GM21526 (cell line): Measurements from ENCODE around the gene HNF4A.

Source experiments
- ATAC-seq: cut with Tn5 transposase; IDR thresholded peaks from one replicate; pipeline ENCODE4 v1.9.1; 2021; ENCODE audit warnings: moderate library complexity; ENCODE audit not compliant: unreplicated experiment, low FRiP score

The HNF4A gene

DNA sequence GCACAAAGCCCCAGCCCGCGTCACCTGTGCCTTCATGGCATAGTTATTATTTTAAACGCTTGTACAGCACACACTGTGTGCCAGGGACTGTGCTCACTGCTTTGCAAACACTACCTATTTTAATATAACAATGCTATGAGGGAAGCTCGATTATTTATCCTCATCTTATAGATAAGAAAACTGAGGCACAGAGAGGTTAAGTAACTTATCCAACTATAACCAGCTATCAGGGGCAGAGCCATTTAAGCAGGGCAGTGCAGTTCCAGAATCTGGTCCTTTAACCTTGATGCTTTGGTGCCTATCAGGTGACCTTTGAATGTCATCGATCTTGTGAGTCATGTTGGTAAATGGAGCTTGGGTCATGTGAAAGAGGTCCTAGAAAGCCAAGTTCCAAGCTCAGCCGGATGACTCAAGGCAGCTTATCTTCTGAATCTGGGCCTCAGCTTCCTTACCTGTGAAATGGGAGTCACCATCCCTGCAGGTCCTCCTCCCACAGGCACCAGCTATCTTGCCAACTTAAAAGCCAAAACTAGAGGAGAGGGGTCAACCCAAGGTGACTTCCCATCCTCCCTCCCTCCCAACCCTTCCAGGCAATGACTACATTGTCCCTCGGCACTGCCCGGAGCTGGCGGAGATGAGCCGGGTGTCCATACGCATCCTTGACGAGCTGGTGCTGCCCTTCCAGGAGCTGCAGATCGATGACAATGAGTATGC lies 63.8 kb downstream of the HNF4A start:
- no peak for ATAC-seq

DNA sequence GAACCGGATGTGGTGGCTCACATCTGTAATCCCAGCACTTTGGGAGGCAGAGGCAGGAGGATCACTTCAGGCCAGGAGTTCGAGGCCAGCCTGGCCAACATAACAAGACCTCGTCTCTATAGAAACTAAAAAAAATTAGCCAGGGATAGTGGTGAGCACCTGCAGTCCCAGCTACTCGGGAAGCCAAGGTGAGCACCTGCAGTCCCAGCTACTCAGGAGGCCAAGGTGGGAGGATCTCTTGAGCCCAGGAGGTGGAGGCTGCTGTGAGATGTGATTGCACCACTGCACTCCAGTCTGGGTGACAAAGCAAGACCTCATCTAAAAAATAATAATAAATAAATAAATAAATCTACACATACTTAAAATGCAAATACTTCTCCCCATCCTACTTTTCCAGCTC lies 65.0 kb downstream of the HNF4A start:
- ATAC-seq = no peak

DNA sequence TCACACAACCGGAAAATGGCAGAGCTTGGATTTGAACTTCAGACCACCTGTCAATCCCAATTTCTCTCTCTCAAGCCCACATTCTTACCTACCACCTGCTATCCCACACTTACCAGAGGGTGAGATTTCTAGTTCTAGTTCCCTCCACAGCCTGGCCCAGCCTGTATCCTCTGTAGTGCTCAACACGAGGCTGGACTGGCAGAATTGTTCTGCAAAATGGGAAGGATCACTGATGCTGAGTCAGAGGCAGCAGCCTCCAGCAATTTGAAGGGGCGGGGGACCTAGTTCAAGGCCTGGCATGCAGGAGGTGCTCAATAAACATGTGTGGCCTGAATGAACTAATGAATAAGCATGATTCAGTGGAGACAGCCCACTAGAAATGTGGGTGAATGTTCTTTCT lies 66.6 kb downstream of the HNF4A start:
- ATAC-seq = no peak

DNA sequence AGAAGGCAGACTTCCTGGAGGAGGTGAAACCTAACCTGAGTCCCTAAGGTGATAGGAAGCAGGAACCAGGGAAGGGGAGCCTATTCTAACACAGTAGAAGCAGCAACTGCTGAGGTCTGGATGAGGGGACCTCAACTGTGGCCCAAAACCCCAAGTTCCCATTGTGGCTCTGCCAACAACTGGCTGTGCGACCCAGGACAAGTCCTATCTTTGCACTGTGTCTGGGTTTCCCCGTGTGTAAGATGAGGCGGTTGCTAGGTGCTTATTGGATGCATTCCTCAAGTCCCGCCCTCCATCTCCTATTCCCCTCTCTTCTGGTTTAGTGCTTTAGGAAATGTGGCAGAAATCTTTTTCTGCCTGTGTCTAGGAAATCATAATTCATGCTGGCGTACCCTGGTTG lies 68.0 kb downstream of the HNF4A start:
- ATAC-seq = no peak

DNA sequence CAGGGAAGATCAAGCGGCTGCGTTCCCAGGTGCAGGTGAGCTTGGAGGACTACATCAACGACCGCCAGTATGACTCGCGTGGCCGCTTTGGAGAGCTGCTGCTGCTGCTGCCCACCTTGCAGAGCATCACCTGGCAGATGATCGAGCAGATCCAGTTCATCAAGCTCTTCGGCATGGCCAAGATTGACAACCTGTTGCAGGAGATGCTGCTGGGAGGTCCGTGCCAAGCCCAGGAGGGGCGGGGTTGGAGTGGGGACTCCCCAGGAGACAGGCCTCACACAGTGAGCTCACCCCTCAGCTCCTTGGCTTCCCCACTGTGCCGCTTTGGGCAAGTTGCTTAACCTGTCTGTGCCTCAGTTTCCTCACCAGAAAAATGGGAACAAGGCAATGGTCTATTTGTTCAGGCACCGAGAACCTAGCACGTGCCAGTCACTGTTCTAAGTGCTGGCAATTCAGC lies 68.6 kb downstream of the HNF4A start:
- ATAC-seq = no peak

DNA sequence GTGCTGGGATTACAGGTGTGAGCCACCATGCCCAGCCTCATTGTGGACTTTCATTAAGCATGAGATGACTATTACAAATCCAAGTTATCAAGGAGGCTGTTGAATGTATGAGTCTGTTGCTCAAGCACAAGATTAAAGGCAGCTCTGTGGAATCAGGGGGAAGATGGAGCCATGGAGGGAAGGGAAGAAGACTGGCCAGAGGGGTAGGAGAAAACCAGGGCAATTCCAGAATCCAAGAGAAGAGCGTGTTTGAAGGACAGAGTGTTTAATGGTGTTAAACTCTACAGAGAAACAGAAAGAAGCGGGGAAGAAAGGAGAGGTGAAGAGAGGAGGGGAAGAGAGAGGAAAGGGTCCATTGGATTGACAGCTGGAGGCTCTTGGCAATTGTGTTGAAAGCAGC lies 70.4 kb downstream of the HNF4A start:
- ATAC-seq = no peak

DNA sequence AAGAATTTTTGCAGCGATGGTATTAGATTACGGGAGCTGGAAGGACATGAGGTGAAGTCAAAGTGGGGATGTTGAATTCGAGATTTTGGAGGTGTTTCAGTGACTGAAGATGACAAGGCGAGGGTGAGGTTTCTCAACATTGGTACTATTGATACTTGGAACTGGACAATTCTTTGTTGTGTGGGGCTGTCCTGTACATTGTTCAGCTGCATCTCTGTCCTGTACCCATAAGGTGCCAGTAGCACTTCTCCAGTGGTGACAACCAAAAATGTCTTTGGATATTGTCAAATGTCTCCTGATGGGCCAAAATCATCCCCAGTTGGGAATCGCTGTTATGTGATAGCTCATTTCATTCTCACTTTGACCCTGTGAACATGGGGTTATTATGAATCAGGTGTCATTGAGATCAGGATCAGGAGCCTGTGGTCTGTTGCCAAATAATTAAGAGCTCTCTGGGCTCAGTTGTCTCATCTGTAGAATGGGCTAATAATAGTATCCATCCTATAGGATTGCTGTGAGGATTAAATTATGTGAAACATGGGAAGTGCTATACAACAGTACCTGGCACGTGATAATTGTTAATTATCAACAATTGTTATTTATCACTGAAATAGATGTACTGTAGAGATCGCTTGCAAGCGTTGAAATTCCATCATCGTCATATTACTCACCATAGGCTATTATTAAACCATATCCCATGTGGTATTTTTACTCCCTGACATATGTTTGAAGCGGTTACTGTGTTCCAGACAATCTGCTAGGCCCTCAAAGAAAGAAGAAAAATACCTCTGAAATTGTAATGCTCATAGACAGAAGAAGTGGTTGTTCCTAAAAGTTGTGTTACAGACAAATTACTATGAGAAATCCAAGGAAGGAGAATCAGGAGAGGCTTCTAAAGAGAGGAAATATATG lies 71.6 kb downstream of the HNF4A start:
- no peak for ATAC-seq

DNA sequence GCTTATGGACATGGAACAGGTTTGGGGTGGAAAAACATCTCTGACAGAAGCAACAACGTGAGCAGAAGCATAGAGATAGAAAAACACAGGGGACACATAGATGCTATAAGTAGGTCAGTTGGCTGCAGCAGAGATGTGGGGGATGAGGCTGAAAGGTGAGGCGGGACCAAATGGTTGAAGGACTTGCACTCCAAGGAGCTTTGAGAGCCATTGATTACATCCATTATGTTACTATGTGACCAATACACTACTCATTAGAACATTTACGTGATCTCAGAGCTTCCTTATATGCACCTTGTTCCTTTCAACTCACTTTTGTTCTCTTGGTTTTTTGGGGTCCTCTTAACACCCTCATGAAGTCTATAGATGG lies 72.3 kb downstream of the HNF4A start:
- no peak for ATAC-seq

DNA sequence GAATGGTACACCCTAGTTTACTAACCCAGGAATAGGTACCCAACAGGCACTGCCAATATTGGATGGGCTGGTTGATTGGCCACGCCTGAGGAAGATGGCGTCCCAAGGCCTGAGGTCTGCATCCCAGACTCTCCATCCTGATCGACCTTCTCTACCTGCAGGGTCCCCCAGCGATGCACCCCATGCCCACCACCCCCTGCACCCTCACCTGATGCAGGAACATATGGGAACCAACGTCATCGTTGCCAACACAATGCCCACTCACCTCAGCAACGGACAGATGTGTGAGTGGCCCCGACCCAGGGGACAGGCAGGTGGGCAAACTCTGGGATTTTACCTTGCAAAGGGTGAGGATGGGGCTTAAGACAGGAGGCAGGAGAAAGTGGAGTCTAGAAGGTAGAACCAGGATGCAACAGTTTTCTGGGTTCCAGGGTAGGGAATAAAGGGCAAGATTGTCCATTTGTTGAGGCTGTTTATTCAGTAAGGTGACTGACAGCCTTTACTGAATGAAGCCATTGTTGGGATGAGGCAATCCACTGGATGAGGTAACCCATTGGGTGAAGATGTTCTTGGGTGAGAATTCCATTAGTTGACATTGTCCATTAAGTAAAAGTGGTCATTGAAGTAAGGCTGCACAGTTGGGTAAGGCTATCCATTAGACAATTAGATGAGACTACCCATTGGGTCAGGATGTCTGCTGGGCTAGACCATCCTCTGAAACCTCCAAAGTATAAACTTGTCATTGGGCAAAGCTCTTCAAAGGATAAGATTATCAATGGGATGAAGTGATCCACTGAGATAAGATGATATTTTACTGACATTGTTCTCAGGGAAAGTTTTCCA lies 72.9 kb downstream of the HNF4A start:
- ATAC-seq = no peak

DNA sequence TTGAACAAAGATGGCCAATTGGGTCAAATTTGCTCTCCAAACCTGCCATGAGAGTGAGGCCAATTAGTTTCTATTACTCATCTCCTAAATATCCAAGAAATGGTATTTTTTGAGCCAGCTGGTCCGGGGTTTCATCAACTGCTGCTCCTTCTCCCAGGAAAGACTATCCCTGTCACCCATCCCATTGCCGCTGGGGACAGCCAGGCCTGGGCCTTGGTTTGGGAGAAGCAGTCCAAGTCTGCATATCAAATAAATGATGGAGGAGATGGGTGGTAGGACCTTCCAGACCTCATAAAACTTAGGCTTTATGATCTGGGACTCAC lies 73.5 kb downstream of the HNF4A start:
- no peak for ATAC-seq

DNA sequence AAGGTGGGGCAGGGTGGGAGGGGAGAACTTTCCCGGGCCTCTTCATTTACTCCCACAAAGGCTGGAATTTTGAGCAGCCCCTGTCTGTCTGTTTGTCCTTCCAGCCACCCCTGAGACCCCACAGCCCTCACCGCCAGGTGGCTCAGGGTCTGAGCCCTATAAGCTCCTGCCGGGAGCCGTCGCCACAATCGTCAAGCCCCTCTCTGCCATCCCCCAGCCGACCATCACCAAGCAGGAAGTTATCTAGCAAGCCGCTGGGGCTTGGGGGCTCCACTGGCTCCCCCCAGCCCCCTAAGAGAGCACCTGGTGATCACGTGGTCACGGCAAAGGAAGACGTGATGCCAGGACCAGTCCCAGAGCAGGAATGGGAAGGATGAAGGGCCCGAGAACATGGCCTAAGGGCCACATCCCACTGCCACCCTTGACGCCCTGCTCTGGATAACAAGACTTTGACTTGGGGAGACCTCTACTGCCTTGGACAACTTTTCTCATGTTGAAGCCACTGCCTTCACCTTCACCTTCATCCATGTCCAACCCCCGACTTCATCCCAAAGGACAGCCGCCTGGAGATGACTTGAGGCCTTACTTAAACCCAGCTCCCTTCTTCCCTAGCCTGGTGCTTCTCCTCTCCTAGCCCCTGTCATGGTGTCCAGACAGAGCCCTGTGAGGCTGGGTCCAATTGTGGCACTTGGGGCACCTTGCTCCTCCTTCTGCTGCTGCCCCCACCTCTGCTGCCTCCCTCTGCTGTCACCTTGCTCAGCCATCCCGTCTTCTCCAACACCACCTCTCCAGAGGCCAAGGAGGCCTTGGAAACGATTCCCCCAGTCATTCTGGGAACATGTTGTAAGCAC lies 74.1 kb downstream of the HNF4A start:
- no peak for ATAC-seq

DNA sequence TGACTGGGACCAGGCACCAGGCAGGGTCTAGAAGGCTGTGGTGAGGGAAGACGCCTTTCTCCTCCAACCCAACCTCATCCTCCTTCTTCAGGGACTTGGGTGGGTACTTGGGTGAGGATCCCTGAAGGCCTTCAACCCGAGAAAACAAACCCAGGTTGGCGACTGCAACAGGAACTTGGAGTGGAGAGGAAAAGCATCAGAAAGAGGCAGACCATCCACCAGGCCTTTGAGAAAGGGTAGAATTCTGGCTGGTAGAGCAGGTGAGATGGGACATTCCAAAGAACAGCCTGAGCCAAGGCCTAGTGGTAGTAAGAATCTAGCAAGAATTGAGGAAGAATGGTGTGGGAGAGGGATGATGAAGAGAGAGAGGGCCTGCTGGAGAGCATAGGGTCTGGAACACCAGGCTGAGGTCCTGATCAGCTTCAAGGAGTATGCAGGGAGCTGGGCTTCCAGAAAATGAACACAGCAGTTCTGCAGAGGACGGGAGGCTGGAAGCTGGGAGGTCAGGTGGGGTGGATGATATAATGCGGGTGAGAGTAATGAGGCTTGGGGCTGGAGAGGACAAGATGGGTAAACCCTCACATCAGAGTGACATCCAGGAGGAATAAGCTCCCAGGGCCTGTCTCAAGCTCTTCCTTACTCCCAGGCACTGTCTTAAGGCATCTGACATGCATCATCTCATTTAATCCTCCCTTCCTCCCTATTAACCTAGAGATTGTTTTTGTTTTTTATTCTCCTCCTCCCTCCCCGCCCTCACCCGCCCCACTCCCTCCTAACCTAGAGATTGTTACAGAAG lies 75.0 kb downstream of the HNF4A start:
- ATAC-seq = no peak

DNA sequence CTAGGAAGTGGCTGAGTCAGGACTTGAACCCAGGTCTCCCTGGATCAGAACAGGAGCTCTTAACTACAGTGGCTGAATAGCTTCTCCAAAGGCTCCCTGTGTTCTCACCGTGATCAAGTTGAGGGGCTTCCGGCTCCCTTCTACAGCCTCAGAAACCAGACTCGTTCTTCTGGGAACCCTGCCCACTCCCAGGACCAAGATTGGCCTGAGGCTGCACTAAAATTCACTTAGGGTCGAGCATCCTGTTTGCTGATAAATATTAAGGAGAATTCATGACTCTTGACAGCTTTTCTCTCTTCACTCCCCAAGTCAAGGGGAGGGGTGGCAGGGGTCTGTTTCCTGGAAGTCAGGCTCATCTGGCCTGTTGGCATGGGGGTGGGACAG lies 75.6 kb downstream of the HNF4A start:
- ATAC-seq = no peak

DNA sequence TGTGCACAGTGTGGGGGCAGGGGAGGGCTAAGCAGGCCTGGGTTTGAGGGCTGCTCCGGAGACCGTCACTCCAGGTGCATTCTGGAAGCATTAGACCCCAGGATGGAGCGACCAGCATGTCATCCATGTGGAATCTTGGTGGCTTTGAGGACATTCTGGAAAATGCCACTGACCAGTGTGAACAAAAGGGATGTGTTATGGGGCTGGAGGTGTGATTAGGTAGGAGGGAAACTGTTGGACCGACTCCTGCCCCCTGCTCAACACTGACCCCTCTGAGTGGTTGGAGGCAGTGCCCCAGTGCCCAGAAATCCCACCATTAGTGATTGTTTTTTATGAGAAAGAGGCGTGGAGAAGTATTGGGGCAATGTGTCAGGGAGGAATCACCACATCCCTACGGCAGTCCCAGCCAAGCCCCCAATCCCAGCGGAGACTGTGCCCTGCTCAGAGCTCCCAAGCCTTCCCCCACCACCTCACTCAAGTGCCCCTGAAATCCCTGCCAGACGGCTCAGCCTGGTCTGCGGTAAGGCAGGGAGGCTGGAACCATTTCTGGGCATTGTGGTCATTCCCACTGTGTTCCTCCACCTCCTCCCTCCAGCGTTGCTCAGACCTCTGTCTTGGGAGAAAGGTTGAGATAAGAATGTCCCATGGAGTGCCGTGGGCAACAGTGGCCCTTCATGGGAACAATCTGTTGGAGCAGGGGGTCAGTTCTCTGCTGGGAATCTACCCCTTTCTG lies 76.2 kb downstream of the HNF4A start:
- no peak for ATAC-seq

DNA sequence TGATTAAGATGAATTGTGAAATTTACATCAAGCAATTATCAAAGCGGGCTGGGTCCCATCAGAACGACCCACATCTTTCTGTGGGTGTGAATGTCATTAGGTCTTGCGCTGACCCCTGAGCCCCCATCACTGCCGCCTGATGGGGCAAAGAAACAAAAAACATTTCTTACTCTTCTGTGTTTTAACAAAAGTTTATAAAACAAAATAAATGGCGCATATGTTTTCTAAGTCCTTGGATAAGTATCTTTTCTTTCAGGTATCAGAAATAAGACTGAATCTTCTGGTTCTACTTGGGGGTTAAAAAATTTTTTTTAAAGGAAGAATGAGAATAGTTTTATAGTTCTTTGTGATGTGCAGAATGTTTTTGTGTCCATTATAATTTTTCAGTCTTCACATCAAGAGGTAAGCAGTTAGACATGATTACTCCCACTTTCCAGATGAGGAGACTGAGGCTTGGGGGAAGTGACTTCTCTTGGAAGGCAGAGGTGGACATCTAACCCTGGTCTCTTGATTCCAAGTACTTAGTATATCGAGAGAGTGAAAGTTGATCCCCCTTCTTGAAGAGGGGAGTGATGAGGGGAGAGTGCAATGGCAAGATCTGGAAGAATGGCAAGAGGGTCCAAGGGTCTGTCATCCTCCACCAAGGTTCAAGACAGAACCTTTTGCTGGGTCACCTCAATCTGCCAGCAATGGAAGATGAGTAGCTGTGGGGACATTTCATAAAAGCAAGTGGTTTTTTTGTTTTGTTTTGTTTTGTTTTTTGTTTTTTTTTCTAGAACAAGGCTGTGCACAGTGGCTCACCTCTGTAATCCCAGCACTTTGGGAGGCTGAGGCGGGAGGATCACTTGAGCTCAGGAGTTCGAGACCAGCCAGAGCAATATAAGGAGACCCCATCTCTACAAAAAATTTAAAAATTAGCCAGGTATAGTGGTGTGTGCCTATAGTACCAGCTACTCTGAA lies 77.4 kb downstream of the HNF4A start:
- no peak for ATAC-seq

DNA sequence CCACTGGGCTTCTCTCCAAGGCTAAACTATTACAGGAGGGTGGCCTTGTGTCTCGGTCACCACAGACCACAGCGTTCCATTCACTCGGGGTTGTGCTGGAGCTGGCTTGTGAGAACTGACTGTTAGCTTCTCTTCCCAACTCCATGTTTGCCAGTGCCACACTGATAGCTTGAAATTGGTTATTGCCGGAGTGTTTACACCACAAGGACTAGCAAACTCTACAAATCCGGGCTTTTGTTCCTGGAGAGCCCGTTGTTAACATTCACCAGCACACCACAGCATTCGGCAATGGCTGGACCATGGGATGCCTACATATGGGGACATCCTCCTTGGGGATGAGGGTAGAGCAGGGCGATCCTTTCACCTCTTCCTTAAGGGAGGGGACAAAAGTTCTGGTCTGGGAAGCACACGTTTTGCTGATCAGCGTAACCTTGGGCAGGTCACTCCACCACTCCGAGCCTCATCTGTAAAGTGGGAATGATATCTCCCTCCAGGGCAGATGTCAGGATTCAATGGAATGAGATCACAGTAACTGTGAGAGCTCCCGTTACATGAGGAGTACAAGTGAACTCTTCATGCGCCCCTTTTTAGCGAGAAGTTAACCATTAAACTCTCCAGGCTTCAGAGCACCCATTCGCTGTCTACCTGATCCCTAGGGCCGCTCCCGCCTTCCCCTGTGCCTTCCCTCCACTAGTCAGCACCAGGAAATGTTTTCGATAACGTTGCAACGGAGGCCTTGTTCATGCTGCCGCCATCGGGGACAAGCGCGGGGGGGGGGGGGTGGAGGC lies 78.4 kb downstream of the HNF4A start:
- no peak for ATAC-seq
